ENCODE measurements around the gene ARMC7.

Gene ARMC7

GRCh38 chr17:75174996-75175395 is 65.2 kb downstream of the ARMC7 start:
- peaks cover 16% of the 10 kb centered on the region for H3F3A ChIP-seq (ENCODE audit: insufficient read depth, low read length)
- peaks cover 3% of the 10 kb centered on the region; the same call in 1 of the 2 replicates for H4K20me1 ChIP-seq (ENCODE audit: insufficient read depth, low read length)
- H3K4me1 ChIP-seq (ENCODE audit: low read length), result no peaks in the 10 kb centered on the region
- peaks cover 18% of the 10 kb centered on the region for H3K36me3 ChIP-seq (replicated peaks; ENCODE audit: insufficient read depth, low read length)
- H3K4me3 ChIP-seq (ENCODE audit: low read length), result no peak overlapping the region
- H3K4me2 ChIP-seq (ENCODE audit: low read depth, low read length), result no peak overlapping the region
- H3K9ac ChIP-seq (ENCODE audit: low read length), result no peak overlapping the region
- no peaks in the 10 kb centered on the region for H3K27me3 ChIP-seq (replicated peaks; ENCODE audit: insufficient read depth, low read length)
- H3K27ac ChIP-seq (ENCODE audit: low read length), result no peak overlapping the region
- peaks cover 97% of the 10 kb centered on the region for H3K79me2 ChIP-seq (ENCODE audit: low read length)
- no peak overlapping the region for H2AFZ ChIP-seq (ENCODE audit: low read length)
- DNase-seq, result no peak
- no peak for TF ChIP-seq CTCF (IDR thresholded peaks at IDR 0.05; ENCODE audit: low read length)
- TF ChIP-seq EZH2 (optimal IDR thresholded peaks at IDR 0.05; ENCODE audit: low read depth, low read length), result no peak
- no peak for TF ChIP-seq EZH2phosphoT487 (IDR thresholded peaks at IDR 0.05; ENCODE audit: low read length)
- no peaks in the 10 kb centered on the region for H3K9me3 ChIP-seq (replicated peaks; ENCODE audit: insufficient read depth, low read length)
- H3K9me2 ChIP-seq (replicated peaks; ENCODE audit: insufficient read depth, low read length), result no peaks in the 10 kb centered on the region

GRCh38 chr17:75176625-75177024 is 66.9 kb downstream of the ARMC7 start:
- Histone ChIP-seq H4K20me1 (ENCODE audit: insufficient read depth, low read length) (peaks cover 7% of the 10 kb centered on the region; the same call in 1 of the 2 replicates), H3F3A (ENCODE audit: insufficient read depth, low read length) (peaks cover 20% of the 10 kb centered on the region), H3K4me3 (ENCODE audit: low read length) (no peak overlapping the region), H3K9me2 (replicated peaks; ENCODE audit: insufficient read depth, low read length) (no peaks in the 10 kb centered on the region), H3K27me3 (replicated peaks; ENCODE audit: insufficient read depth, low read length) (no peaks in the 10 kb centered on the region), H3K4me1 (ENCODE audit: low read length) (0 out of 2 replicates have a peak, but pooled peaks cover 2% of the 10 kb centered on the region), H3K9me3 (replicated peaks; ENCODE audit: insufficient read depth, low read length) (no peaks in the 10 kb centered on the region), H3K79me2 (ENCODE audit: low read length) (peaks cover 97% of the 10 kb centered on the region), H3K27ac (ENCODE audit: low read length) (no peak overlapping the region), H3K36me3 (replicated peaks; ENCODE audit: insufficient read depth, low read length) (peaks cover 18% of the 10 kb centered on the region), H3K9ac (ENCODE audit: low read length) (no peak overlapping the region), H3K4me2 (ENCODE audit: low read depth, low read length) (no peak overlapping the region), H2AFZ (ENCODE audit: low read length) (no peak overlapping the region)
- no peak for DNase-seq
- TF ChIP-seq CTCF (IDR thresholded peaks at IDR 0.05; ENCODE audit: low read length) (no peak), EZH2phosphoT487 (IDR thresholded peaks at IDR 0.05; ENCODE audit: low read length) (no peak), EZH2 (optimal IDR thresholded peaks at IDR 0.05; ENCODE audit: low read depth, low read length) (no peak)

- no peak for DNase-seq
- Histone ChIP-seq H3K36me3 (replicated peaks; ENCODE audit: insufficient read depth, low read length) (peaks cover 18% of the 10 kb centered on the region), H3K9me3 (replicated peaks; ENCODE audit: insufficient read depth, low read length) (no peaks in the 10 kb centered on the region), H3K4me1 (ENCODE audit: low read length) (peaks cover 6% of the 10 kb centered on the region; the same call in 1 of the 2 replicates), H3K79me2 (ENCODE audit: low read length) (peaks cover 88% of the 10 kb centered on the region), H3K27me3 (replicated peaks; ENCODE audit: insufficient read depth, low read length) (no peaks in the 10 kb centered on the region), H3K9me2 (replicated peaks; ENCODE audit: insufficient read depth, low read length) (no peaks in the 10 kb centered on the region), H3K27ac (ENCODE audit: low read length) (no peak overlapping the region), H3K9ac (ENCODE audit: low read length) (no peak overlapping the region), H4K20me1 (ENCODE audit: insufficient read depth, low read length) (peaks cover 6% of the 10 kb centered on the region; the same call in 1 of the 2 replicates), H3K4me3 (ENCODE audit: low read length) (no peak overlapping the region), H2AFZ (ENCODE audit: low read length) (no peak overlapping the region), H3K4me2 (ENCODE audit: low read depth, low read length) (no peak overlapping the region), H3F3A (ENCODE audit: insufficient read depth, low read length) (peaks cover 28% of the 10 kb centered on the region)
- no peak for TF ChIP-seq CTCF (IDR thresholded peaks at IDR 0.05; ENCODE audit: low read length)
- TF ChIP-seq EZH2 (optimal IDR thresholded peaks at IDR 0.05; ENCODE audit: low read depth, low read length), result no peak
- no peak for TF ChIP-seq EZH2phosphoT487 (IDR thresholded peaks at IDR 0.05; ENCODE audit: low read length)
These were observed 68.7 kb downstream of the ARMC7 start for GRCh38 chr17:75178453-75178852.
